Caco-2 (cell line): Measurements from ENCODE around the gene CRLF3. TPM values are rescaled to one million over a fixed set of nuclear protein-coding genes. Genes with fewer than 3 reads are reported as not detected.

Experiments used
- total RNA-seq: library from RNA; stranded (reverse); gene quantifications from 2 replicates; pipeline ENCODE4 v1.2.3, GENCODE V29; 2022

CRLF3 gene
- total RNA-seq, 1 experiment from 2014 or later, result 16.3 TPM

Other genes with a start within 250 kb of the CRLF3 start
- gene ATAD5, start 7.3 kb upstream of the CRLF3 start, total RNA-seq, result 20.2 and 21.8 TPM in 2 replicates
- 16.8 and 18.7 TPM in 2 replicates for gene TEFM, start 81.5 kb upstream of the CRLF3 start, total RNA-seq
- 1.8 and 3.1 TPM in 2 replicates for gene ADAP2, start 97.3 kb upstream of the CRLF3 start, total RNA-seq
- 0.64 TPM in 1 of 2 replicates, not detected in the other for gene RNF135, start 146.3 kb upstream of the CRLF3 start, total RNA-seq